OCI-LY1 (cell line): Measurements from ENCODE around the gene SLC6A2.

Experiments
- EZH2 ChIP-seq: fragments of 200-600 bp; sonication (generic), shearing (Covaris generic); IDR thresholded peaks from 2 replicates; pipeline ENCODE4 v1.8.0; 2017; ENCODE audit warnings: borderline replicate concordance, mixed run types, mild to moderate bottlenecking, antibody characterized with exemption, low read length, moderate library complexity, mixed read lengths
- TF ChIP-seq, protein P1 (sequence below): fragments of 200-600 bp; sonication (generic), shearing (Covaris generic); IDR thresholded peaks from 2 replicates; pipeline ENCODE4 v1.5.1; 2017; ENCODE audit warnings: mild to moderate bottlenecking, antibody characterized with exemption, low read length, moderate library complexity, mixed read lengths

DNA sequence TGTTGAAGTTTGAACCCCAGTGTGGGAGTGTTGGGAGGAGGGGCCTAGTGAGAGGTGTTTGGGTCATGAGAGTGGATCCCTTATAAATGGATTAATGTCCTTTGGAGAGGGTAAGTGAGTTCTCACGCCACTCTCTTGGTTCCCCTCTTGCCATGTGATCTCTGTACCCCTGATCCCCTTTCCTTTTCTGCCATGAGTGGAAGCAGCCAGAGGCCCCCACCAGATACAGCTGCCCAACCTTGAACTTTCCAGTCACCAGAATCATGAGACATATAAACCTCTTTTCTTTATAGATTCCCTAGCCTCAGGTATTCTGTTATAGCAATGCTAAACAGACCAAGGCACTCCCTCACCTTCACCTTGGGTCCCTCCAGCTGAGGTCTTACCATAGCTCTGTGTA, 7.4 kb downstream of the SLC6A2 start:
- TF ChIP-seq, protein P1, sequence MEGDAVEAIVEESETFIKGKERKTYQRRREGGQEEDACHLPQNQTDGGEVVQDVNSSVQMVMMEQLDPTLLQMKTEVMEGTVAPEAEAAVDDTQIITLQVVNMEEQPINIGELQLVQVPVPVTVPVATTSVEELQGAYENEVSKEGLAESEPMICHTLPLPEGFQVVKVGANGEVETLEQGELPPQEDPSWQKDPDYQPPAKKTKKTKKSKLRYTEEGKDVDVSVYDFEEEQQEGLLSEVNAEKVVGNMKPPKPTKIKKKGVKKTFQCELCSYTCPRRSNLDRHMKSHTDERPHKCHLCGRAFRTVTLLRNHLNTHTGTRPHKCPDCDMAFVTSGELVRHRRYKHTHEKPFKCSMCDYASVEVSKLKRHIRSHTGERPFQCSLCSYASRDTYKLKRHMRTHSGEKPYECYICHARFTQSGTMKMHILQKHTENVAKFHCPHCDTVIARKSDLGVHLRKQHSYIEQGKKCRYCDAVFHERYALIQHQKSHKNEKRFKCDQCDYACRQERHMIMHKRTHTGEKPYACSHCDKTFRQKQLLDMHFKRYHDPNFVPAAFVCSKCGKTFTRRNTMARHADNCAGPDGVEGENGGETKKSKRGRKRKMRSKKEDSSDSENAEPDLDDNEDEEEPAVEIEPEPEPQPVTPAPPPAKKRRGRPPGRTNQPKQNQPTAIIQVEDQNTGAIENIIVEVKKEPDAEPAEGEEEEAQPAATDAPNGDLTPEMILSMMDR, result no peak
- no peak for TF ChIP-seq EZH2
